ENCODE measurements around the gene GNB1L. TPM values are rescaled to one million over a fixed set of nuclear protein-coding genes. Genes with fewer than 3 reads are reported as not detected.
A peak's percentile ranks its signal among the peaks of the same experiment; 100 is the strongest.

The GNB1L gene
- total RNA-seq, 1 experiment from 2014 or later: 12.2 TPM

GRCh38 chr22:19879992-19880785 lies 25.5 kb upstream of the GNB1L start:
- Histone ChIP-seq H3K27me3 (ENCODE audit: control insufficient read depth, insufficient read depth, low read length) (no peaks in the 10 kb centered on the region), H3K27ac (ENCODE audit: low read length) (peak overlapping the region; percentile 94), H3K36me3 (ENCODE audit: control insufficient read depth, insufficient read depth, low read length) (no peaks in the 10 kb centered on the region), H3K9me3 (ENCODE audit: control insufficient read depth, insufficient read depth, low read depth, low read length) (no peaks in the 10 kb centered on the region), H3K4me1 (ENCODE audit: control insufficient read depth, insufficient read depth, low read length) (peaks cover 72% of the 10 kb centered on the region), H3K4me3 (ENCODE audit: low read depth in 2 of 2, low read length in 2 of 2) (peak overlapping the region in 1 of 2 experiments; percentile 26; a peak in 3 of 4 replicates)
- POLR2A ChIA-PET: no interaction called here
- in situ Hi-C loops (cut with HindIII; ENCODE audit: low pct_unique_long_range_greater_than_20kb, low sequenced_read_pairs) (no loop called here), intact Hi-C loops (cut with micrococcal nuclease; ENCODE audit: unreplicated experiment) (no loop called here)
- CTCF ChIA-PET: no interaction called here
- no peak for TF ChIP-seq SIN3A (IDR thresholded peaks at IDR 0.05; ENCODE audit: borderline replicate concordance, insufficient read depth, low read depth, low read length)
- no peak for TF ChIP-seq POLR2AphosphoS5 (IDR thresholded peaks at IDR 0.05; ENCODE audit: low read depth, low read length)
- TF ChIP-seq TCF7L2 (IDR thresholded peaks at IDR 0.05; ENCODE audit: low read depth, low read length): no peak
- no peak for TF ChIP-seq CTCF (IDR thresholded peaks at IDR 0.05)
- no peak for TF ChIP-seq REST (IDR thresholded peaks at IDR 0.05; ENCODE audit: insufficient read depth in 1 of 2, low read depth in 2 of 2, low read length in 1 of 2)
- ATAC-seq (no peak), DNase-seq (ENCODE audit: low read depth, low spot score) (no peak)
- no TSS peak for BruUV-seq (replicated peaks)

GRCh38 chr22:19879643-19879991 lies 24.9 kb upstream of the GNB1L start:
- BruUV-seq (replicated peaks): no TSS peak
- H3K4me3 ChIP-seq (ENCODE audit: low read depth in 2 of 2, low read length in 2 of 2): no peak overlapping the region
- in situ Hi-C loops (cut with HindIII; ENCODE audit: low pct_unique_long_range_greater_than_20kb, low sequenced_read_pairs): no loop called here
- H3K27ac ChIP-seq (ENCODE audit: low read length): peak overlapping the region; percentile 94
- H3K9me3 ChIP-seq (ENCODE audit: control insufficient read depth, insufficient read depth, low read depth, low read length): no peaks in the 10 kb centered on the region
- H3K4me1 ChIP-seq (ENCODE audit: control insufficient read depth, insufficient read depth, low read length): peaks cover 77% of the 10 kb centered on the region
- ATAC-seq (no peak), DNase-seq (ENCODE audit: low read depth, low spot score) (no peak)
- intact Hi-C loops (cut with micrococcal nuclease; ENCODE audit: unreplicated experiment): no loop called here
- TF ChIP-seq REST (IDR thresholded peaks at IDR 0.05; ENCODE audit: insufficient read depth in 1 of 2, low read depth in 2 of 2, low read length in 1 of 2) (no peak), CTCF (IDR thresholded peaks at IDR 0.05) (no peak), POLR2AphosphoS5 (IDR thresholded peaks at IDR 0.05; ENCODE audit: low read depth, low read length) (no peak), SIN3A (IDR thresholded peaks at IDR 0.05; ENCODE audit: borderline replicate concordance, insufficient read depth, low read depth, low read length) (no peak), TCF7L2 (IDR thresholded peaks at IDR 0.05; ENCODE audit: low read depth, low read length) (no peak)
- CTCF ChIA-PET: no interaction called here
- H3K27me3 ChIP-seq (ENCODE audit: control insufficient read depth, insufficient read depth, low read length): no peaks in the 10 kb centered on the region
- no peaks in the 10 kb centered on the region for H3K36me3 ChIP-seq (ENCODE audit: control insufficient read depth, insufficient read depth, low read length)
- POLR2A ChIA-PET: no interaction called here

All from Panc1 (cell line).